ENCODE measurements around the gene NR3C1.

GRCh38 chr5:143239882-143240518 is 163.5 kb downstream of the NR3C1 start:
- no peak for TF ChIP-seq ZBTB33 (CRISPR knock-in tag; IDR thresholded peaks at IDR 0.05)
- no peak for TF ChIP-seq ZNF496 (CRISPR knock-in tag; IDR thresholded peaks at IDR 0.05; ENCODE audit: insufficient replicate concordance)
- no peak for TF ChIP-seq POLR2AphosphoS5 (IDR thresholded peaks at IDR 0.05; ENCODE audit: low read depth, low read length)
- no peak for TF ChIP-seq XRCC5 (optimal IDR thresholded peaks at IDR 0.05; ENCODE audit: low read length)
- no peak for TF ChIP-seq HOXA5 (CRISPR knock-in tag; IDR thresholded peaks at IDR 0.05)
- no peak for TF ChIP-seq MAFK (conservative IDR thresholded peaks at IDR 0.05 in 1 of 2, IDR thresholded peaks at IDR 0.05 in 1 of 2; ENCODE audit: low read length in 2 of 2)
- no peak for TF ChIP-seq FOXK1 (CRISPR knock-in tag; IDR thresholded peaks at IDR 0.05; ENCODE audit: borderline replicate concordance, low read depth)
- no peak for TF ChIP-seq CTCF (CRISPR knock-in tag; IDR thresholded peaks at IDR 0.05)
- TF ChIP-seq ZNF878 (CRISPR knock-in tag; IDR thresholded peaks at IDR 0.05): no peak
- TF ChIP-seq GMEB1 (CRISPR knock-in tag; IDR thresholded peaks at IDR 0.05; ENCODE audit: borderline replicate concordance): no peak
- TF ChIP-seq ZFX (CRISPR knock-in tag; IDR thresholded peaks at IDR 0.05; ENCODE audit: low read depth): no peak
- TF ChIP-seq TIGD3 (CRISPR knock-in tag; IDR thresholded peaks at IDR 0.05; ENCODE audit: borderline replicate concordance): no peak

Measured in HepG2 (cell line).